Neural crest cell (in vitro differentiated cells): ENCODE data around the gene ANKRD55. TPM values are rescaled to one million over a fixed set of nuclear protein-coding genes. Genes with fewer than 3 reads are reported as not detected.

ENCODE experiments used
- DNase-seq: peaks from one replicate; pipeline ENCODE4 v3.0.0; 2021; ENCODE audit warnings: low read depth, mixed read lengths, low spot score
- H3K27ac Mint-ChIP-seq: one replicate; pipeline ENCODE4 v1.8.0; 2021; ENCODE audit warnings: mild to moderate bottlenecking, mixed read lengths; ENCODE audit not compliant: unreplicated experiment
- H3K27me3 Mint-ChIP-seq: 2 replicates; pipeline ENCODE4 v1.8.0; 2021; ENCODE audit warnings: low read depth, mild to moderate bottlenecking, mixed read lengths
- H3K36me3 Mint-ChIP-seq: 2 replicates; pipeline ENCODE4 v1.8.0; 2021; ENCODE audit warnings: low read depth, mild to moderate bottlenecking, mixed read lengths
- H3K4me1 Mint-ChIP-seq: 2 replicates; pipeline ENCODE4 v1.8.0; 2021; ENCODE audit warnings: mixed read lengths
- H3K4me3 Mint-ChIP-seq: one replicate; pipeline ENCODE4 v1.8.0; 2021; ENCODE audit warnings: mild to moderate bottlenecking, mixed read lengths
- H3K9me3 Mint-ChIP-seq: 2 replicates; pipeline ENCODE4 v1.8.0; 2021; ENCODE audit warnings: mixed read lengths
- CTCF ChIP-seq: fragments of 200-600 bp; sonication (generic); conservative IDR thresholded peaks from 2 replicates; pipeline ENCODE4 v1.5.0; 2021; ENCODE audit warnings: antibody characterized with exemption, mild to moderate bottlenecking
- total RNA-seq: library from RNA; stranded (reverse); gene quantifications from 2 replicates; pipeline ENCODE4 v1.2.1, GENCODE V29; 2021

ANKRD55 gene
- total RNA-seq, 1 donor from 2014 or later = 0.16 TPM

GRCh38 chr5:56145511-56145910, 87.6 kb downstream of the ANKRD55 start:
- Mint-ChIP-seq H3K27ac (no peak overlapping the region), H3K4me3 (no peak overlapping the region), H3K36me3 (no peaks in the 10 kb centered on the region), H3K9me3 (no peaks in the 10 kb centered on the region), H3K4me1 (peaks cover 5% of the 10 kb centered on the region), H3K27me3 (no peaks in the 10 kb centered on the region)
- TF ChIP-seq CTCF = no peak
- no peak for DNase-seq

DNA sequence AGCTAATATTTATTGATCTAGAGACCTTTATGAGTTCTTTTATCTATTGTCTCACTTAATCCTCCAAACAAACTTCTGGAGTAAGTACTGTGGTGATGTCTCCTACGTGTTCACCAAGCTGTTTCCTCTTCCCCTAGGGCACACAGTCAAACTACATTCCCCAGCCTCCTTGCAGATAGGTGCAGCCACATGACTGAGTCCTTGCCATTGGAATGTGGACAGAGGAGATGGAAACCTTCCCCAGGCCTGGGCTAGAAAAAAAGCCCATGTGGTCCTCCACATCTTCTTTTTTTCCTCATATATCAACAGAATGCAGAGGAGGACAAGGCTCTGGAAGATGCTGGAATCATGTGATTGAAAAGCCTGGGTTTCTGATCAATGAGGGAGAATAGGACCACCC, 88.0 kb downstream of the ANKRD55 start:
- Mint-ChIP-seq H3K4me3 (no peak overlapping the region), H3K27ac (no peak overlapping the region), H3K9me3 (no peaks in the 10 kb centered on the region), H3K27me3 (no peaks in the 10 kb centered on the region), H3K36me3 (no peaks in the 10 kb centered on the region), H3K4me1 (peaks cover 9% of the 10 kb centered on the region)
- no peak for TF ChIP-seq CTCF
- no peak for DNase-seq

DNA sequence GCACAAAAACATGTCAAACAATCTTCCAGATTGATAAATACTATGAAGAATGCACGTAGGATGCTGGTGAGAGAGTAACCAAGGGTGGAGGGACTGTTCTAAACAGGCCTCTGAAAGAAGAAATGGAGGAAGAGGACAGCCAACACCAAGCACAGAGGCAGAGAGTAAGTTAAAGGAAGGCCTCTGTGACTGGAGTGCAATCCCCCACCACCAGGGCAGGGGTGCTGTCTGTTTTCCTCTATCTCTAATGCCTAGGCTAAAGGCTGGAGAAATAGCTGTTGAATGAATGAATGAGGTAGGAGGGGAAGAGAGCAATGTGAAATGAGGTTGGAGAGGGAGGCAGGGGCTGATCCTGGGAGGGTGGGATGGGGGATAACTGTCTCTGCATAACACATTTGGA, 88.9 kb downstream of the ANKRD55 start:
- Mint-ChIP-seq H3K4me1 (peaks cover 16% of the 10 kb centered on the region), H3K27me3 (no peaks in the 10 kb centered on the region), H3K4me3 (no peak overlapping the region), H3K36me3 (no peaks in the 10 kb centered on the region), H3K9me3 (no peaks in the 10 kb centered on the region), H3K27ac (no peak overlapping the region)
- no peak for TF ChIP-seq CTCF
- DNase-seq = no peak

DNA sequence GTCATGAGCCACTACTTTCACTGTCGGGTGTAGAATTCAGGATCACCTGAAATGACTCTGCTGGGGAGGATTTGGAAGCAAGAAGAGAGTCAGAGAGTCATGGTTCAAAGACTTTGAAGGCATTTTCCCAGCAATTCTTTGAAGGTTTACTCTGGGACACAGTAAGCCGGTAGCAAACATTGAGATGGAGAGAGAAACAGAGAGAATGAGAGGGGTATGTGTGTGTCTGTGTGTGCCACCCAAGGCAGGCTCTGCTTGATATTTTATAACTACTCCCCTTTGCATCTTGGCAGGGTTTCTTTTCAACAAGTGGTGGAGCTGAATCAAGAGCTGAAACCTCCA, 89.8 kb downstream of the ANKRD55 start:
- no peak overlapping the region for H3K4me3 Mint-ChIP-seq
- no peak for TF ChIP-seq CTCF
- H3K9me3 Mint-ChIP-seq = peaks cover 3% of the 10 kb centered on the region
- DNase-seq = no peak
- H3K27ac Mint-ChIP-seq = no peak overlapping the region
- H3K27me3 Mint-ChIP-seq = no peaks in the 10 kb centered on the region
- no peaks in the 10 kb centered on the region for H3K36me3 Mint-ChIP-seq
- peaks cover 17% of the 10 kb centered on the region for H3K4me1 Mint-ChIP-seq

DNA sequence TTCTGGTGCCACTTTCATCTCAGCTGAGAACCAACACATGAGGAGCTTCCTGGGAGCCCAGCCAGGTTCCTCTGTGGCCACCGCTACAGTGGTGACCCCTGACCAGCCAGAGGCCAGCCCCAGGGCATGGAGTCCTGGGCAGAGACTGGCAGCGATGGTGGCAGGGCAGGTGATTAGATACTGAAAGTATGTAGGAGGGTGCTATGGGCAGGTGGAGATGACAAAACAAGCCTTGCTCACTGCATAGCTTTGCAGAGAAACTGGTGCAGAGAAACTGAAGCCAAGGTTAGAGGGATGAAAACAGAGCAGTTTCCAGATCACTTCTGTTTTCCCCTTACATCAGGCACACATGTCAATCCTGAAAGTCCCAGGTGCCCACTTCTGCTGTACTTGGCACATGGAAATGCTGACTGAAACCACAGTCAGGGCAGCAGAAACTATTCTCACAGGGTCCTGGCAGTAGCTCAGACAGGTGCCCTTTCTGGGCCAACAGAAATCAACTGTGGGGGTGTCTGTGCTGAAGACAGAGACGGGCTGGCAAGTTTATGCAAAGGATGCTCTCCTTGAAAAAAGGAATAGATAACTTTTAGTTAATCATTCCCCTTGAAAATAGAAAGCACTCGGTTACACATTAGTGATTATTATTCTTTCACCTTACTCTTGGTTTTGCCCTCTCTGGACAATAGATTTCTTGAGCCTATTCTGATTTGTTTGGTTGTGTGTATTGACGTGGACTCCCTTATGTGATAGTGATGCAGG, 90.3 kb downstream of the ANKRD55 start:
- Mint-ChIP-seq H3K4me1 (peaks cover 17% of the 10 kb centered on the region), H3K4me3 (no peak overlapping the region), H3K9me3 (peaks cover 3% of the 10 kb centered on the region), H3K27me3 (no peaks in the 10 kb centered on the region), H3K27ac (no peak overlapping the region), H3K36me3 (no peaks in the 10 kb centered on the region)
- DNase-seq = no peak
- no peak for TF ChIP-seq CTCF
